ENCODE measurements around the gene LDB3. TPM values are rescaled to one million over a fixed set of nuclear protein-coding genes. Genes with fewer than 3 reads are reported as not detected.

The LDB3 gene
- total RNA-seq, 1 donor from 2014 or later: not detected

- no peak overlapping the region for H3K4me3 ChIP-seq (ENCODE audit: low read depth, low read length)
- no peak for TF ChIP-seq CTCF (conservative IDR thresholded peaks at IDR 0.05; ENCODE audit: low read depth, low read length)
- DNase-seq (ENCODE audit: low read depth): no peak
Measured at GRCh38 chr10:86782701-86783418, 114.5 kb downstream of the LDB3 start.

GRCh38 chr10:86785037-86785436, 116.7 kb downstream of the LDB3 start:
- no peak for DNase-seq (ENCODE audit: low read depth)
- no peak for TF ChIP-seq CTCF (conservative IDR thresholded peaks at IDR 0.05; ENCODE audit: low read depth, low read length)
- no peak overlapping the region for H3K4me3 ChIP-seq (ENCODE audit: low read depth, low read length)

Other genes starting within 250 kb of the LDB3 start
- 27.6 and 28.2 TPM in 2 replicates for gene WAPL, start 146.7 kb upstream of the LDB3 start, total RNA-seq
- gene OPN4, start 14.0 kb upstream of the LDB3 start, total RNA-seq: not detected in 2 replicates
- 15.5 and 22.4 TPM in 2 replicates for gene BMPR1A, start 88.1 kb downstream of the LDB3 start, total RNA-seq

Data from epithelial cell of proximal tubule (primary cell).